Colonic mucosa (tissue), 4 donors: Measurements from ENCODE around the gene GNB1L. TPM values are rescaled to one million over a fixed set of nuclear protein-coding genes. Genes with fewer than 3 reads are reported as not detected.
A peak's percentile ranks its signal among the peaks of the same experiment; 100 is the strongest.
"Not testable (repeated sequence)": the region's sequence is repeated elsewhere in the genome, so short reads cannot be mapped to it uniquely, and the experiment has no call there.

Experiments
- DNase-seq: peaks from one replicate; pipeline ENCODE4 v3.0.0-alpha.2; 2020
- H3K27ac ChIP-seq: fragments of 200-600 bp; one replicate; pipeline ENCODE4 v1.8.0; 2021
- H3K27me3 ChIP-seq: fragments of 200-600 bp; one replicate; pipeline ENCODE4 v1.8.0; 2021
- H3K36me3 ChIP-seq: fragments of 200-600 bp; one replicate; pipeline ENCODE4 v1.8.0; 2021
- H3K4me1 ChIP-seq: fragments of 200-600 bp; one replicate; pipeline ENCODE4 v1.8.0; 2021; ENCODE audit warnings: mild to moderate bottlenecking
- H3K4me3 ChIP-seq: fragments of 200-600 bp; one replicate; pipeline ENCODE4 v1.8.0; 2021
- H3K9ac ChIP-seq, 2 donors: one replicate each; pipeline ENCODE4 v1.7.0; 2013; ENCODE audit warnings: control low read depth in 2 of 2, low read depth in 2 of 2, low read length in 2 of 2
- H3K9me3 ChIP-seq: fragments of 200-600 bp; one replicate; pipeline ENCODE4 v1.8.0; 2021
- intact Hi-C: fragments of 100-400 bp; cut with DNase I; formaldehyde crosslinking; loops from one replicate; pipeline ENCODE4 v1.14.1; 2022
- total RNA-seq, 2 donors: library from RNA; stranded (reverse); fragmentation: NEBNext Ultra II Directional in 1 of 2; extraction: Animal tissue kit (Norgen Biotek cat#: 25700) in 1 of 2; gene quantifications; one replicate each; pipeline ENCODE4 v1.2.1, GENCODE V29; 2021
- TF ChIP-seq, protein P1 (sequence below): fragments of 200-600 bp; IDR thresholded peaks from one replicate; pipeline ENCODE4 v1.8.0; 2022; ENCODE audit warnings: antibody characterized with exemption, mild to moderate bottlenecking
- donor health status: healthy.
- donor health status: DM: no; HTN: no; CAD: no.
- donor health status: DM: no; HTN: no; CAD: no.

Gene GNB1L
- total RNA-seq, 2 donors from 2014 or later: 4.4 to 10.2 TPM

DNA sequence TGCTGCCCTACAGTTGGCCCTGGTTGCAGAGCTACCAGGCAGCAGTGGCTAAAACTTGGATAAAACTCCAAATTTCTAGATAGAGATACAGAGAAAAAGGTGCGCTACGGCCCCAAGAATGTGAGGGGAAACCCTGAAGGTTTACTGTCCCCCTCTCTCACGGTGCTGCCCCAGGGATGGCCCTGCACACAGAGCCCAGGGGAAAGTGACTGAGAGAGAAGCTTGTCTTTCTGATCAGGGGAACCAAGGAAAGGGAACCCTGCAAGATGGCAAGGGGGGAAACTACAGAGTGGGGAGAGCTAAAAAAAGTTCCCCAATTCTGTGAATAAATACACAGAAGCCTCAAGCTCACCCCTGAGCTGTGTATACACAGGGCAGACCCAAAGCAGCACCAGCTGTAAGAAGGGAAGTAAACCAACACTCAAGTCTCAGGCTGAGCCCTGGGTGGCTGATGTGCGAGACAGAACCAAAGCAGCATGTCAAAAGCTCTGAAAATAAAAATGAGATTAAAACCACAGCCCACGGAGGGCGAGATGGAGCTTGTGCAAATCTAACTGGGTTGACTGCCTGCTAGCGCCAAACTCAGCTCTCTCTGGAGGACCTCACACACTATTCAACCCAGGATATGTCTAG, 22.1 kb downstream of the GNB1L start:
- intact Hi-C loops: no loop called here
- H3K9ac ChIP-seq: no peak overlapping the region
- no peaks in the 10 kb centered on the region for H3K9me3 ChIP-seq
- no peaks in the 10 kb centered on the region for H3K4me1 ChIP-seq
- TF ChIP-seq, protein P1, sequence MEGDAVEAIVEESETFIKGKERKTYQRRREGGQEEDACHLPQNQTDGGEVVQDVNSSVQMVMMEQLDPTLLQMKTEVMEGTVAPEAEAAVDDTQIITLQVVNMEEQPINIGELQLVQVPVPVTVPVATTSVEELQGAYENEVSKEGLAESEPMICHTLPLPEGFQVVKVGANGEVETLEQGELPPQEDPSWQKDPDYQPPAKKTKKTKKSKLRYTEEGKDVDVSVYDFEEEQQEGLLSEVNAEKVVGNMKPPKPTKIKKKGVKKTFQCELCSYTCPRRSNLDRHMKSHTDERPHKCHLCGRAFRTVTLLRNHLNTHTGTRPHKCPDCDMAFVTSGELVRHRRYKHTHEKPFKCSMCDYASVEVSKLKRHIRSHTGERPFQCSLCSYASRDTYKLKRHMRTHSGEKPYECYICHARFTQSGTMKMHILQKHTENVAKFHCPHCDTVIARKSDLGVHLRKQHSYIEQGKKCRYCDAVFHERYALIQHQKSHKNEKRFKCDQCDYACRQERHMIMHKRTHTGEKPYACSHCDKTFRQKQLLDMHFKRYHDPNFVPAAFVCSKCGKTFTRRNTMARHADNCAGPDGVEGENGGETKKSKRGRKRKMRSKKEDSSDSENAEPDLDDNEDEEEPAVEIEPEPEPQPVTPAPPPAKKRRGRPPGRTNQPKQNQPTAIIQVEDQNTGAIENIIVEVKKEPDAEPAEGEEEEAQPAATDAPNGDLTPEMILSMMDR: no peak
- no peak overlapping the region for H3K27ac ChIP-seq
- no peak overlapping the region for H3K4me3 ChIP-seq
- H3K27me3 ChIP-seq: no peaks in the 10 kb centered on the region
- peak; percentile 11 for DNase-seq
- no peaks in the 10 kb centered on the region for H3K36me3 ChIP-seq

DNA sequence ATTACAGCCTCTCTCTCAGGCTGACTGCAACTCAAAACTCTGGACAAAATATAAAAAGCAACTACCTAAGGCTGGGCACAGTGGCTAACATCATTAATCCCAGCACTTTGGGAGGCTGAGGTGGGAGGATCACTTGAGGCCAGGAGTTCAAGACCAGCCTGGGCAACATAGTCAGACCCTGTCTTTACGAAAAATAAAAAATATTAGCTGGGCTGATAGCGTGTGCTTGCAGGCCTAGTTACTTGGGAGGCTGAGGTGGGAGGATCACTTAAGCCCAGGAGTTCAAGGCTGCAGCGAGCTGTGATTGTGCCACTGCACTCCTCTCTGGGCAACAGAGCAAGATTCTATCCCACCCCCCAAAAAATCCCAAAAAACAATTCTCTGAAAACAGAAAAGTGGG, 22.7 kb downstream of the GNB1L start:
- H3K36me3 ChIP-seq, H3K27me3 ChIP-seq, intact Hi-C loops, H3K4me1 ChIP-seq, H3K9ac ChIP-seq, H3K27ac ChIP-seq, H3K4me3 ChIP-seq, H3K9me3 ChIP-seq: not testable (repeated sequence)
- peak; percentile 1 for DNase-seq

DNA sequence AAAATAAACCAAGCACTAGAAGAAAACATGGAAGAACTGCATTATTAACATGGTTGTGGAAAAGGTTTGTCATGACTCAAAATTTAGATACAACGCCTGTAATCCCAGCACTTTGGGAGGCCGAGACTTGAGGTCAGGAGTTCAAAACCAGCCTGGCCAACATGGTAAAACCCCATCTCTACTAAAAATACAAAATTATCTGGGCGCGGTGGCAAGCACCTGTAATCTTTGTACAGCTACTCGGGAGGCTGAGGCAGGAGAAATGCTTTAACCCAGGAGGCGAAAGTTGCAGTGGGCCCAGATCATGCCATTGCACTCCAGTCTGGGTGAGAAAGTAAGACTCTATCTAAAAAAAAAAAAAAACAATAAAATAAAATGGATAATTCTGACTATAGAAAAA, 23.7 kb downstream of the GNB1L start:
- no peaks in the 10 kb centered on the region for H3K4me1 ChIP-seq
- intact Hi-C loops: no loop called here
- DNase-seq: peak; percentile 6
- no peaks in the 10 kb centered on the region for H3K36me3 ChIP-seq
- no peaks in the 10 kb centered on the region for H3K27me3 ChIP-seq
- no peak overlapping the region for H3K27ac ChIP-seq
- H3K9me3 ChIP-seq: no peaks in the 10 kb centered on the region
- H3K4me3 ChIP-seq: no peak overlapping the region
- H3K9ac ChIP-seq: no peak overlapping the region
- TF ChIP-seq, protein P1: no peak

DNA sequence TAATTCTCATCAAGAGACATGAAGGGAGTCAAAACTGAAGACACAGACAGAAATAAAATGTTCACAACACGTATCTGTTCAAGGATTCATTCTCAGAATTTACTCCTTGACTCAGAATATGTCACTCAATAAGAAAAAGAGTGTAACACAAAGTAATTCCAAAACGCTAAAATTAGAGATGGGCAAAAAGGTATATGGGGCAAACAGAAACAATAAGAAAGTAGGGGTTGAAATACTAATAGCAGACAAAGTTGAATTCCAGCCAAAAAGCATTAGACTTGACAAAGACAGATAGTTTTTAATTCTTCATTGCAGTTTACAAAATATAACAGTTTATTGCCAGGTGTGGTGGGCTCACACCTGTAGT, 26.7 kb downstream of the GNB1L start:
- no peak overlapping the region for H3K9ac ChIP-seq
- H3K9me3 ChIP-seq: no peaks in the 10 kb centered on the region
- no peaks in the 10 kb centered on the region for H3K27me3 ChIP-seq
- intact Hi-C loops: no loop called here
- no peak overlapping the region for H3K27ac ChIP-seq
- no peak for DNase-seq
- TF ChIP-seq, protein P1: no peak
- no peaks in the 10 kb centered on the region for H3K4me1 ChIP-seq
- no peak overlapping the region for H3K4me3 ChIP-seq
- no peaks in the 10 kb centered on the region for H3K36me3 ChIP-seq

DNA sequence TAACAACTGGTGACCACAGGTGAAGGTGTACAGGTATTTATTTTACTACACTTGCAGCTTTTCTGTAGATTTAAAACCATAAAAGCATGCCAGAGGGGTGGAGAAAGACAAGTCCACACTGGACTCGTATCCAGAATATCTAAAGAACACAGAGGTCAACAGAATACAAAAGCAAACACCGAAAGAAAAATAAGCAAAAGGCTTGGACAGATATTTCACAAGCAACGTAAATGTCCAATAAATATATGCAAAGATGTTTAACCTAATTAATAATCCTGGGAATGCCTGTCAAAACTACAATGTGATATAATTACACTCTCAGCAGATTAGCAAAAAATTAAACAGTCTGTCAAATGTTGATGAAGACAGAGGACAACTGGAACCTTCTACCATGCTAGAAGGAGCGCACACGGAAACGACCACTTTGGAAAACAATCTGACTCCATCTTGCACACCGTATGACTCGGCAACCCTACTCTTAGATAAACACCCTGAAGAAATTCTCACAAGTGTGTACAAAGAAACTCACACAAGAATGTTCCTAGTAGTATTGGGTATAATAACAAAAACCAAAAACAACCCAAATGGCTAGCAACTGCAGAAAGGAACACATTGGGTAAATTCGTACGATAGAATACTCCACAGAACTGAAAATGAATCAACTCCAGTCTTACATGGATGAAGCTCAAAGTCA, 27.2 kb downstream of the GNB1L start:
- intact Hi-C loops: no loop called here
- H3K9ac ChIP-seq: no peak overlapping the region
- no peaks in the 10 kb centered on the region for H3K27me3 ChIP-seq
- no peaks in the 10 kb centered on the region for H3K36me3 ChIP-seq
- no peaks in the 10 kb centered on the region for H3K9me3 ChIP-seq
- no peak overlapping the region for H3K27ac ChIP-seq
- no peaks in the 10 kb centered on the region for H3K4me1 ChIP-seq
- TF ChIP-seq, protein P1: no peak
- DNase-seq: no peak
- no peak overlapping the region for H3K4me3 ChIP-seq

DNA sequence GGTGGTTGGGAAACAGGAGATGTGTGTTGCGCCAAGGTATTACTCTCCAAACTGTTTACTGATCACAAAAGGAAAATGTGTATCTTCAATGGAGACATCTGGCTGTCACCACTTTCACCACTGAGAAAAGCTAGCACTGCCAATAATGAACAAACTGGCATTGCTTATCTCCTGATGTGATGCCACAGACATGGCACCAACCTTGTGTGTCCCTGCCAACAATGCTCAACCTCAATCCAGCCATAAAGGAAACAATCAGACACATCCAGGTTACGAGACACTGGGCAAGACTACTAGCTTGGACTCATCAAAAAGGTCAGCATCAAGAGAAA, 28.1 kb downstream of the GNB1L start:
- intact Hi-C loops: no loop called here

More for the DNA sequence above, 28.1 kb downstream of the GNB1L start:
- Histone ChIP-seq H3K9me3 (no peaks in the 10 kb centered on the region), H3K27me3 (no peaks in the 10 kb centered on the region), H3K9ac (no peak overlapping the region), H3K4me3 (no peak overlapping the region), H3K27ac (no peak overlapping the region), H3K4me1 (no peaks in the 10 kb centered on the region), H3K36me3 (no peaks in the 10 kb centered on the region)
- TF ChIP-seq, protein P1: no peak
- no peak for DNase-seq
